IMR-90 (cell line): ENCODE measurements around the gene NAT14.

Experiments
- CEBPB ChIP-seq: IDR thresholded peaks from 2 replicates; pipeline ENCODE4 v1.6.1; 2012; ENCODE audit warnings: low read depth, low read length, improper control_type of control experiment
- MXI1 ChIP-seq: IDR thresholded peaks from 2 replicates; pipeline ENCODE4 v1.6.1; 2012; ENCODE audit warnings: low read depth, mild to moderate bottlenecking, low read length, moderate library complexity, borderline replicate concordance
- POLR2A ChIP-seq: IDR thresholded peaks from 2 replicates; pipeline ENCODE4 v1.6.1; 2012; ENCODE audit warnings: mild to moderate bottlenecking, low read depth, low read length
- RAD21 ChIP-seq: IDR thresholded peaks from 2 replicates; pipeline ENCODE4 v1.6.1; 2012; ENCODE audit warnings: low read length, improper control_type of control experiment
- SMC3 ChIP-seq: fragments of 150-350 bp; IDR thresholded peaks from 2 replicates; pipeline ENCODE4 v1.6.1; 2016; ENCODE audit warnings: low read depth, mild to moderate bottlenecking, antibody characterized with exemption, low read length, moderate library complexity
- TF ChIP-seq, protein P1 (sequence below): conservative IDR thresholded peaks from 2 replicates; pipeline ENCODE4 v1.5.1; 2012; ENCODE audit warnings: mild to moderate bottlenecking, low read depth, low read length, improper control_type of control experiment

DNA sequence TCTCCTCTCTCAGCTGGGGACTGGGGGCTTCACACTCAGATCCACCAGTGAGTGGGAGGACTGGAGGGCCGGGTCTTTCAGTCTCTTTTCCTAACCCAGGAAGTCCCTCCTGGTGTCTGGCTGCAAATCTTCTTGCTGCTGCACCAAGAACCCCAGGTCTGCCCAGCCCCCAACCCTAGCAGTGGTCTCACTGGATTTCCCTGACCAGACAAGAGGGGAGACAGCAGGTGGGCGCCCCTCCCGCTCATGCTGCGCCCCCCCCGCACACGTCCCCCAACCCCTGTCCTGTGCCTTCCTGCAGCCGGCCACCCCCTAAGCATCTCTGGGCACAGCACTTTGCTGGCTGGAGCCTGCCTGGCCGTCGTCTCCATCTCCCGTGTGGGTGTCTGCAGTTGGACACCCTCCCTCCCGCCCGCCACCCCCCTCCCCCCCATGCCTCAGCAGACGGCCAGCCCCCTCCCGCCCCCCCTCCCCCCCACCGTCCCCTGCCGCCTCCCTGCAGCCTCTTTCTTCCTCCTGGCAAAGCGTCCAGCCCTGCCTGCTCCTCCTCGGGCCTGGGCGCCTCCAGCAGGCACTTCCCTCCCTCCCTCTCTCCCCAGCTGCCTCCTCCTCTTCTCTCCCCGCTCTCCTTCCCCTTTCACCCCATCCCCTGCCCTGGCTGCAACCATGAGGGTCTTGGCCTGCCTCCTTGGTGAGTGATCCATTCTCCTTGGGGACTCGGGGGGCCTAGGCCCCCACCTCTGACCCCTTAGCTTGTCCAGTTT, 3.1 kb downstream of the NAT14 start, which contains the start of gene SSC5D:
- TF ChIP-seq POLR2A (no peak), MXI1 (no peak), CEBPB (no peak), SMC3 (no peak), RAD21 (no peak)
- TF ChIP-seq, protein P1, sequence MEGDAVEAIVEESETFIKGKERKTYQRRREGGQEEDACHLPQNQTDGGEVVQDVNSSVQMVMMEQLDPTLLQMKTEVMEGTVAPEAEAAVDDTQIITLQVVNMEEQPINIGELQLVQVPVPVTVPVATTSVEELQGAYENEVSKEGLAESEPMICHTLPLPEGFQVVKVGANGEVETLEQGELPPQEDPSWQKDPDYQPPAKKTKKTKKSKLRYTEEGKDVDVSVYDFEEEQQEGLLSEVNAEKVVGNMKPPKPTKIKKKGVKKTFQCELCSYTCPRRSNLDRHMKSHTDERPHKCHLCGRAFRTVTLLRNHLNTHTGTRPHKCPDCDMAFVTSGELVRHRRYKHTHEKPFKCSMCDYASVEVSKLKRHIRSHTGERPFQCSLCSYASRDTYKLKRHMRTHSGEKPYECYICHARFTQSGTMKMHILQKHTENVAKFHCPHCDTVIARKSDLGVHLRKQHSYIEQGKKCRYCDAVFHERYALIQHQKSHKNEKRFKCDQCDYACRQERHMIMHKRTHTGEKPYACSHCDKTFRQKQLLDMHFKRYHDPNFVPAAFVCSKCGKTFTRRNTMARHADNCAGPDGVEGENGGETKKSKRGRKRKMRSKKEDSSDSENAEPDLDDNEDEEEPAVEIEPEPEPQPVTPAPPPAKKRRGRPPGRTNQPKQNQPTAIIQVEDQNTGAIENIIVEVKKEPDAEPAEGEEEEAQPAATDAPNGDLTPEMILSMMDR, result no peak
